ENCODE data around the gene TRPM6.
A peak's percentile ranks its signal among the peaks of the same experiment; 100 is the strongest.

The TRPM6 gene

DNA sequence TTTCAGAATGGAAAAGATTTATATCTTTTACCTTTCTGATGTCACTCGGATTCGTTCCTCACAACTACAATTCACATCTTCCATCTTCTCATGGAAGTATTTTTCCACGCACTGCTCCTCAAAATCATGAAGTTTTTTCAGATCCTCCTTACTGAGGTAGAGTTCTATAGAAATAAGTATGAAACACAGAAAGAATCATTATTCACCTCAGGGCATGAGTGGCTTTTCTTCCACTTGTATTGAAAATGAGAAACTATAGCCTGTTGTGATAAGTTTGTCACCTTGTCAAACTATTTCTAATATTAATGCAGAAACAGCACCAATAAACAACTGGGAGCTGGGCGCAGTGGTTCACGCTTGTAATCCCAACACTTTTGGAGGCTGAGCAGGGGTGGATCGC, 116.0 kb downstream of the TRPM6 start:
- no peak for DNase-seq (ENCODE audit: low spot score)

- no peak for DNase-seq (ENCODE audit: low spot score)
Observed at GRCh38 chr9:74771262-74771585, 116.5 kb downstream of the TRPM6 start.

- no peak for DNase-seq (ENCODE audit: low spot score)
Observed at GRCh38 chr9:74770508-74771261, 117.0 kb downstream of the TRPM6 start.

- no peak for DNase-seq (ENCODE audit: low spot score)
Observed at GRCh38 chr9:74765481-74765971, 122.2 kb downstream of the TRPM6 start.

DNA sequence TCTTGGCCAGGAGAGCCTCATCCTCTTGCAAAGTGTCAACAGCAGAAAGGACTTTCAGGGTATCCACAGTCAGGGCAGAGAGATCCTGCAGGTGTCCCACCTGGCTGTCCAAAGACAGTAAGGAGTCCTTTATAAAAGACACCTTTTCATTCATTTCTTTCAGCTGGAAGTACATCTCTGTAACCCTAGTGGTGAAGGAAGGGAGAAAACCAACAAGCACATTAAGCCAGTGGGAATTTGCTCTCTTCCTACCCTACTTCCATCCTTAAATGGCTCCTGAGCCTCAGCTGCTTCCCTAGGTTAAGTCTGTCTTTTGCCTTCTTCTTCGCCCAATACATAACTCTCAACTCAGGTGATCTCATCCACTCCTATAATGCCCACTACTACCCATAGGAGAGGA, 124.8 kb downstream of the TRPM6 start:
- DNase-seq (ENCODE audit: low spot score): no peak

DNA sequence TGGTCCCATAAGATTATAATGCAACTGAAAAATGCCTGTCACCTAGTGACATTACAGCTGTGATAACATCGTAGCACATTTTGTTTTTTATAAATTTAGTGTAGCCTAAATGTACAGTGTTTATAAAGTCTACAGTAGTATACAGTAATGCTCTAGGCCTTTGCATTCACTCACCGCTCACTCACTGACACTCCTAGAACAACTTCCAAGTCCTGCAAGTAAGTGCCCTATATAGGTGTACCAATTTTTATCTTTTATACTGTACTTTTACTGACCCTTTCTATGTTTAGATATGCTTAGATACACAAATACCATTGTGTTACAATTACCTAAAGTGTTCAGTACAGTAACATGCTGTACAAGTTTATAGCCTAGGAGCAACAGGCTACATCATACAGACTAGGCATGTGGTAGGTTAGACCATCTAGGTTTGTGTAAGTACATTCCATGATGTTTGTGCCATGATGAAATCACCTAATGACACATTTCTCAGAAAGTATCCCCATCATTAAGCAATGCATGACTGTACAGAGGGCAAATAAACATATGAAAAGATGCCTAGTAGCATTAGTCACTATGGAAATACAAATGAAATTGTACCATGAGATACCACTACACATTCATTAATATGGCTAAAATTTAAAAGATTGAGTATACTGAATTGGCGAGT, 127.6 kb downstream of the TRPM6 start:
- DNase-seq (ENCODE audit: low spot score): no peak

- no peak for DNase-seq (ENCODE audit: low spot score)
Observed at GRCh38 chr9:74755999-74756398, 131.7 kb downstream of the TRPM6 start.

DNA sequence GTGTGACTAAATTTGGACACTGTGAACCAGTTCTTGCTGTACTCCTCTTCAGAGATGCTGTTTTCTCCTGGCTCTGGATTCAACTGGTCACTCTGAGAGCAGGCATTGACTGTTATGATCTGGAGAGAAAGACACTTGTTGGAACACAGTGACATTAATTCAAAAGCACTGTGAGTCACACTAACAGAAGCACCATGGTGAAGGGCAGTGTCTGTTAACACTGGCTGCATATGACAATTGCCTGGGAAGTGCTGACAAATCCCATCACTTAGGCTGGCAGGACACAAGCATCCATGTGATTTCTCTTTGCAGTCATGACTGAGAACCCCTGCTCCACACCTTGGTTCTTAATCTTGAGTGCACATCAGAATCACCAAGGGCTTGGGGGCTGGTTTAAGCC, 132.4 kb downstream of the TRPM6 start:
- DNase-seq (ENCODE audit: low spot score): no peak

DNA sequence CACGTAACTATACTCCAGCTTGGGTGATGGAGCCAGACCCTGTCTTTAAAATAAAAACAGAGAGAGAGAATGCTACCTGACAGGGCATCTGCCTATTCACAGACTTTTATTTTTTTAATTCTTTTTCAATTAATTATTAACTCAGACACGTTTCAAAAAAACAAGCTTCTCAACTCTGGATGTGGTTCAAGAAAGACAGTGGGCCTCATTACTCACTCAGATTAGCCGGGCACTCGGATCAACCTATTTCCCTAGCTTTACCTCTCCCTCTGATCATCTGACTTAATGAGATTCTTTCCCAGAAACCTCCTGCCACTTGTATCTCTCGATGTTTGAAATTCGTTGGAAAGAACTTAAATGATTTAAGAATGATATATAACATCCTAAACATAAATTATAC, 134.1 kb downstream of the TRPM6 start:
- DNase-seq (ENCODE audit: low spot score): no peak

DNA sequence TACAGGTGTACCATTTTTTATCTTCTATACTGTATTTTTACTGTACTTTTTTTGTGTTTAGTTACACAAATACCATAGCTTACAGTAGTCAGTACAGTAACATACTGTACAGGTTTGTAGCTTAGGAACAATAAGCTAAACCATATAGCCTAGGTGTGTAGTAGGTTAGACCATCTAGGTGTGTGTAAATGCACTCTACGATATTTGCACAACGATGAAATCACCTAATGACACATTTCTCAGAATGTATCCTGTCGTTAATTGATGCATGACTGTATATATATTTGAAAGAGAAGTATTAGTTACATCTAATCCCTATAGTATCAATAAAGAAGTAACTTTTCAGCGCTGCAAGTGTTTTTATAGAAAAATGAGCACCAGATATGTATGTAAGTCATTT, 138.8 kb downstream of the TRPM6 start:
- DNase-seq (ENCODE audit: low spot score): no peak

DNA sequence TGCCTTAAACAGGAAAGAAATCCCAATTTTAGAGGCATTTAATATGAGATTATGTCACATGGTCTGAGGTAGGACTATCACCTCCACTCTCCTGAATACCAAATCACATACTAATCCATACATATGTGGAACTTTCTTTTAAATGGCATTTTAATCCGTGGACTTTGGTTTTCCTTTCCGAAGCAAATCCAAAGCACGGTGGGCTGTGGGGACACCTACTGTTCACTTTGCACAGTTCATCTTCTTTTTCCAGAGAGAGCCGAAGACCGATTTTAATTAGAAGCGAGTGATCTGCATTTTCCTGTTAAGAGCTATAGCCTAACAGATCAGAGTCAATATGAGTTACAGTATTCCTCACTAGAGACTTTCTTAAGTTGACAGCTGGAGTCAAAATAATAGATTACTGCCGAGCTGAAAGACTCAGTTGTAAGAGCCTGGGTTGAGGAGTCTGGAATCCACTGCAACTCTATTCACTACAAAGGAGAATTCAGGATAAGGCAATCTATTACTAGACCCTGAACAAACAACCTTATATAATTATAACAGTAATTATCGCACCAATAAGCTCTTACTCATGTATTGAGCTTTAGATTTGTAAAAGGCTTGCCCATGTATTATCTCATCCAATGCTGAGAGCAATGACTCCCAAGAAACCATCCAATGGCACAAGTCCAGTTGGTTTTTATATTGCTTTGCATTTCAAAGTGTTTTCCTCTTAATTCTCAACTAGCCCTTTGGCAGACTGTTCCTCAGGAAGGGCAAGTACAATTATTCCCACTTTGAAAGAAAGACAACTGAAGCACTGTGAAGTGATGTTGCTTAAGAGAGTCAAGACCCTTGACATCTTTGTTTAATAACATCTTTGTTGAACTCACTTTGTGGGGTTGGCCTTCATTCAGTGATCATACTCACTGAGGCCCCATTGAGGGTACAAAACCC, 144.7 kb downstream of the TRPM6 start:
- peak; percentile 75 for DNase-seq (ENCODE audit: low spot score)

DNA sequence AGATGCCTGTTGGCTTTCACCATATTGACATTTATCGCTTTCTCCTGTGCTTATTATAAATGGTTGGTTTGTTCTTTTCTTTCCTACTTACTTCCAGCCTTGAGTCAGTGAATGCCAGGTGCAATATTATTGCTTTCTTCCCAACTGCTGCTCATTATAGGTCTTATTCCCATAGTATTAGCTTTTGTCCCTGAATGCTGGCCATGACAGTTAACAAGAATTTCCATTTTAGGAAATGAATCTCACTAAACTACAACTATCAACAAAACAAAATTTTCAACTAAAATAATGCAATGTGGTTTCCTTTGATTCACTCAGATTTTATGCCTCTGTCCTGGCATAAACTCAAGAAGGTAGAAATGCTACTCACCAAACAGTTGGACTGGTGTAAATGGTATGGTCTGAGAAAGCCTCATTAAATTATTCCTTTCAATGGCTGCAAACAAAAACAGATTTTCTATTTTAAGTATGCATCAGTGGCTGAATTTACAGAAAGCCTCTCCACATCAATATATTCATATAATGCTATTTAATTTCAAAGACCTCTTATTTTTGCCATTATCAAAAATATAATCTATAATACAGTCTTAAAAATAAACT, 145.4 kb downstream of the TRPM6 start:
- DNase-seq (ENCODE audit: low spot score): no peak

GRCh38 chr9:74736646-74737045, 151.1 kb downstream of the TRPM6 start:
- DNase-seq (ENCODE audit: low spot score): no peak

GRCh38 chr9:74735761-74736160, 152.0 kb downstream of the TRPM6 start:
- no peak for DNase-seq (ENCODE audit: low spot score)

- peak; percentile 8 for DNase-seq (ENCODE audit: low spot score)
Observed at GRCh38 chr9:74729136-74729695, 158.5 kb downstream of the TRPM6 start.

DNA sequence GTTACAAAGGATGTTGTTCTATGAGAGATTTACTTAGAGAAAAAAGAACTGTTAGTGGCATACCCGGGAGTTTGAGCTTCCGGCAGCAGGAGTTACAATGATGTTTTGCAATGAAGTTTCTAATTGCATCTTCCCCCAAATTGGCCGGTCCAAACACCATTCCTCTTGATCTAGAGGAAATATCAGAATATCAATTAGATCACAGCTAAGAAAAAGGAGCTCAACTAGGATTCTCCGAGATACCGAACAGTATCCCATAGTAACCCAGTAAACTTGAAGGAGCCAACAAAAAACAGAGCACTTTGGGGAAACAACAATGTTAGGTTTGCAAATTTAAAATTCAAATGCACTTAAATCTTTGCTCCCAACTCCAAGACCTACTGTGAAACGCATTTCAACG, 159.5 kb downstream of the TRPM6 start:
- DNase-seq (ENCODE audit: low spot score): peak; percentile 30

- DNase-seq (ENCODE audit: low spot score): no peak
Observed at GRCh38 chr9:74726581-74726980, 161.1 kb downstream of the TRPM6 start.

- DNase-seq (ENCODE audit: low spot score): no peak
Observed at GRCh38 chr9:74724317-74724716, 163.4 kb downstream of the TRPM6 start.

DNA sequence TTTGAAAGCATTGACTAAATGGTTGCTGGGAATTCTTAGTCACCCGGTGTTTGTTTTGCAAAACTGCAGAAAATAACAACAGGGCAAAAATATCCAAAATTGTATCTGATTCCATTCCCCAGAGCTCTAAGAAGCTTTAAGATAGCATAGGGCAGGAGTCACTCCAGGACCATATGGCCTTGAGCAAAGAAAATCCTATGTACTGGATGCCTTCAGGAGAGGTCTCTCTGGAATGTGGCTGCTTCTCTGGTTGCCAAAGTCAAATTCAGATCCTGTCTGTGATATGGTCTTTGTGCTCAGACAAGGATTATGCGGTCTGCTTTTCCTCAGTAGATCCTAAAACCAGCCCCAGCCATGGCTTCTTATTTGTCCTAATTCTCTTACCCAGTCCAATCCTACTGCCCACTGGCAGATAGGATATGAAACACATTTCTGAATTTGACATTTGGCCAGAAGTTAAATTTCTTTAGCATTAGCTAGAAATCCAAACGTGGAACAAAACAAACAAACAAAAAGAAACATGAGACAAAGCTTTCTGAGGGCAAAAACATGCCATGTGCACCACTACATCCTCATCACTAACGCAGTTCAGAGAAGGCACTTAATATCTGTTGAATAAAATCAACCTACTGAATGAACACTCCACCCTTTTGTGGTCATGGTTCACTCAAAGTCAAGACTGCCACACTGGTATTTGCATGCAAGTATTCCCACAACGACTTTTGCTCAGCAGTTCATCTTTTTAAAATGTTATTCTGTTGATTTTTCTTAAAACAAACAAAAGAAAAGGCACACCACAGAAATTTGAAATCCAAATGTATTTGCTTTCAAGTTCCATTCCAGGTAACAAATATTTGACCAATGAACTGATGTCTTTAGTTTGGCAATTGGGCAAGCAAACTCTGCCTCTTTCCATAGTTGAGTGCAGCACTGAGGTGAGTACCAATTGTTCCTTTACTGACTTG, 165.7 kb downstream of the TRPM6 start:
- DNase-seq (ENCODE audit: low spot score): no peak

- no peak for DNase-seq (ENCODE audit: low spot score)
Observed at GRCh38 chr9:74719306-74719705, 168.4 kb downstream of the TRPM6 start.

DNA sequence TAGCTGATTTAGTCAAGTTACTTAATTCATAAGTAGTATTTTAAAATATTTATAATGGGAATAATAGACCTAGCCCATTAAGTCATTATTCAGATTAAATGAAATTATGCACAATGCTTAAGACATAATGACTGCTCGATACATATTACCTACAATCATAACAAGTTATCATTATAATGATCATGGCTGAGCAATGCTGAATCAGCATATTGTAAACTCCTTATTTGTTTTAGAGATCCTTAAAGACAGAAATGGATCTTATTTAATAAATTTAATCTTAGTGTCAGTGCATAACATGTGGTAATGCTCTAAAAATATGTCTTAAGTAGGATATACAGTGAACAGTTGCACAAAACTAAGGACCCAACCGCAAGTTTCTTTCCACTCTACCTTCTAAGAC, 169.0 kb downstream of the TRPM6 start:
- DNase-seq (ENCODE audit: low spot score): no peak

Measured in Ammon's horn (tissue), 1 donor.